IMR-90 (cell line): ENCODE results near the gene GREB1L. TPM values are rescaled to one million over a fixed set of nuclear protein-coding genes. Genes with fewer than 3 reads are reported as not detected.

ENCODE experiments used
- ATAC-seq: fragments of 200-7000 bp; cut with Tn5 transposase; 2 replicates; pipeline ENCODE4 v1.9.1; 2020; ENCODE audit warnings: low read depth, mild to moderate bottlenecking, moderate library complexity
- BruUV-seq: library from RNA; stranded (reverse); fragments of 400-500 nt; replicated peaks from 2 replicates; lab custom pipeline; 2021; lab: Mats Ljungman, UMichigan
- CTCF ChIA-PET: fragments of 300-600 bp; formaldehyde crosslinking; extraction: SDS; loops from one replicate; lab custom pipeline; 2021; ENCODE audit warnings: antibody characterized with exemption; lab: Yijun Ruan, JAX
- POLR2A ChIA-PET: fragments of 300-600 bp; sonication (Branson Sonifier 250); formaldehyde crosslinking; loops from one replicate; lab custom pipeline; 2022; ENCODE audit warnings: antibody characterized with exemption; ENCODE audit not compliant: unreplicated experiment; lab: Charles Lee
- DNase-seq: peaks from one replicate; pipeline ENCODE4 v3.0.0; 2013
- H2AFZ ChIP-seq: replicated peaks from 2 replicates; pipeline ENCODE3; 2013; ENCODE audit warnings: low read length, mild to moderate bottlenecking; ENCODE audit not compliant: poor library complexity
- H2AK5ac ChIP-seq: 2 replicates; pipeline ENCODE4 v1.6.1; 2013; ENCODE audit warnings: low read depth, low read length, inconsistent platforms
- H2AK9ac ChIP-seq: replicated peaks from 2 replicates; pipeline ENCODE3; 2013; ENCODE audit warnings: mild to moderate bottlenecking, low read depth, low read length, moderate library complexity; ENCODE audit not compliant: poor library complexity
- H2BK120ac ChIP-seq: 2 replicates; pipeline ENCODE4 v1.6.1; 2013; ENCODE audit warnings: low read depth, low read length, inconsistent platforms
- H2BK15ac ChIP-seq: 3 replicates; pipeline ENCODE4 v1.6.1; 2013; ENCODE audit warnings: low read depth, low read length, inconsistent platforms
- H2BK20ac ChIP-seq: 2 replicates; pipeline ENCODE4 v1.6.1; 2013; ENCODE audit warnings: low read depth, mild to moderate bottlenecking, inconsistent platforms, low read length, moderate library complexity
- H2BK5ac ChIP-seq: 2 replicates; pipeline ENCODE4 v1.6.1; 2013; ENCODE audit warnings: mild to moderate bottlenecking, low read depth, low read length, inconsistent platforms; ENCODE audit not compliant: poor library complexity, severe bottlenecking
- H3K14ac ChIP-seq: replicated peaks from 2 replicates; pipeline ENCODE4 v1.6.1; 2013; ENCODE audit warnings: low read depth, low read length, inconsistent platforms
- H3K18ac ChIP-seq: 2 replicates; pipeline ENCODE4 v1.6.1; 2013; ENCODE audit warnings: low read depth, low read length, control low read depth
- H3K23ac ChIP-seq: 2 replicates; pipeline ENCODE4 v1.6.1; 2013; ENCODE audit warnings: low read depth, low read length, inconsistent platforms
- H3K27ac ChIP-seq: 2 replicates; pipeline ENCODE4 v1.5.1; 2013; ENCODE audit warnings: mild to moderate bottlenecking, control low read depth, low read length; ENCODE audit not compliant: insufficient read depth
- H3K27me3 ChIP-seq: 2 replicates; pipeline ENCODE4 v1.6.1; 2013; ENCODE audit warnings: low read length; ENCODE audit not compliant: control insufficient read depth, insufficient read depth
- H3K36me3 ChIP-seq: 2 replicates; pipeline ENCODE4 v1.6.1; 2013; ENCODE audit warnings: low read length, mixed read lengths; ENCODE audit not compliant: control insufficient read depth, insufficient read depth
- H3K4ac ChIP-seq: 2 replicates; pipeline ENCODE4 v1.6.1; 2013; ENCODE audit warnings: low read depth, low read length, inconsistent platforms
- H3K4me1 ChIP-seq: 2 replicates; pipeline ENCODE4 v1.6.1; 2013; ENCODE audit warnings: low read length, mixed read lengths; ENCODE audit not compliant: control insufficient read depth, insufficient read depth
- H3K4me2 ChIP-seq: 2 replicates; pipeline ENCODE4 v1.6.1; 2013; ENCODE audit warnings: low read depth, mild to moderate bottlenecking, control low read depth, low read length, moderate library complexity
- H3K4me3 ChIP-seq: 2 replicates; pipeline ENCODE4 v1.5.1; 2013; ENCODE audit warnings: low read depth, mild to moderate bottlenecking, control low read depth, low read length, moderate library complexity; ENCODE audit not compliant: insufficient read depth
- H3K56ac ChIP-seq: 2 replicates; pipeline ENCODE4 v1.6.1; 2013; ENCODE audit warnings: low read length, inconsistent platforms; ENCODE audit not compliant: insufficient read depth; ENCODE audit errors: extremely low read depth
- H3K79me1 ChIP-seq, 2 experiments: 2 replicates each; pipeline ENCODE4 v1.6.1; 2013; ENCODE audit warnings: low read length in 2 of 2, inconsistent platforms in 1 of 2, low read depth in 1 of 2
- H3K9ac ChIP-seq: 2 replicates; pipeline ENCODE4 v1.6.1; 2013; ENCODE audit warnings: low read depth, low read length, control low read depth
- H3K9me1 ChIP-seq: 2 replicates; pipeline ENCODE4 v1.6.1; 2013; ENCODE audit warnings: low read length, inconsistent platforms; ENCODE audit not compliant: insufficient read depth
- H3K9me3 ChIP-seq: 2 replicates; pipeline ENCODE4 v1.6.1; 2013; ENCODE audit warnings: low read length; ENCODE audit not compliant: control insufficient read depth, insufficient read depth
- H4K20me1 ChIP-seq: 2 replicates; pipeline ENCODE4 v1.6.1; 2013; ENCODE audit warnings: low read length, inconsistent platforms; ENCODE audit not compliant: insufficient read depth
- H4K5ac ChIP-seq: 2 replicates; pipeline ENCODE4 v1.6.1; 2013; ENCODE audit warnings: mild to moderate bottlenecking, low read depth, low read length, control low read depth
- H4K8ac ChIP-seq, 2 experiments: 2 replicates each; pipeline ENCODE4 v1.6.1; 2013; ENCODE audit warnings: low read depth in 2 of 2, low read length in 2 of 2, control low read depth in 1 of 2, inconsistent platforms in 1 of 2
- H4K91ac ChIP-seq: 2 replicates; pipeline ENCODE4 v1.6.1; 2013; ENCODE audit warnings: low read depth, low read length, inconsistent platforms; ENCODE audit not compliant: insufficient read depth
- CHD1 ChIP-seq: IDR thresholded peaks from 2 replicates; pipeline ENCODE4 v1.6.1; 2012; ENCODE audit warnings: low read depth, low read length, improper control_type of control experiment
- FOS ChIP-seq: fragments of 150-350 bp; IDR thresholded peaks from 2 replicates; pipeline ENCODE4 v1.6.1; 2016; ENCODE audit warnings: low read depth, low read length
- MAZ ChIP-seq: IDR thresholded peaks from 2 replicates; pipeline ENCODE4 v1.6.1; 2012; ENCODE audit warnings: low read depth, mild to moderate bottlenecking, low read length, improper control_type of control experiment, moderate library complexity, borderline replicate concordance
- MXI1 ChIP-seq: IDR thresholded peaks from 2 replicates; pipeline ENCODE4 v1.6.1; 2012; ENCODE audit warnings: low read depth, mild to moderate bottlenecking, low read length, moderate library complexity, borderline replicate concordance
- NFE2L2 ChIP-seq: fragments of 150-350 bp; IDR thresholded peaks from 2 replicates; pipeline ENCODE4 v1.6.1; 2016; ENCODE audit warnings: low read depth, mild to moderate bottlenecking, low read length
- POLR2A ChIP-seq: IDR thresholded peaks from 2 replicates; pipeline ENCODE4 v1.6.1; 2012; ENCODE audit warnings: mild to moderate bottlenecking, low read depth, low read length
- RAD21 ChIP-seq: IDR thresholded peaks from 2 replicates; pipeline ENCODE4 v1.6.1; 2012; ENCODE audit warnings: low read length, improper control_type of control experiment
- RCOR1 ChIP-seq: IDR thresholded peaks from 2 replicates; pipeline ENCODE4 v1.6.1; 2012; ENCODE audit warnings: mild to moderate bottlenecking, low read length, improper control_type of control experiment; ENCODE audit not compliant: insufficient replicate concordance
- RFX5 ChIP-seq: IDR thresholded peaks from 2 replicates; pipeline ENCODE4 v1.8.0; 2012; ENCODE audit warnings: low read depth, mild to moderate bottlenecking, low read length, moderate library complexity
- SMC3 ChIP-seq: fragments of 150-350 bp; IDR thresholded peaks from 2 replicates; pipeline ENCODE4 v1.6.1; 2016; ENCODE audit warnings: low read depth, mild to moderate bottlenecking, antibody characterized with exemption, low read length, moderate library complexity
- WGBS, 2 experiments: methylation state at CpG; one replicate each; pipeline versions ENCODE4 v1.1.5 to v1.1.7; 2013; ENCODE audit warnings: missing lambda C conversion rate in 2 of 2; ENCODE audit not compliant: insufficient read length in 1 of 2; ENCODE audit errors: extremely low coverage in 2 of 2; 5-methylcytosine and 5-hydroxymethylcytosine counted together
- dilution Hi-C: fragments of 300-500 bp; cut with HindIII; formaldehyde crosslinking; loops from one replicate; pipeline ENCODE4 v1.14.3; 2018; ENCODE audit warnings: low sequenced_read_pairs; ENCODE audit not compliant: unreplicated experiment
- in situ Hi-C: fragments of 300-500 bp; cut with MboI; formaldehyde crosslinking; loops from 3 replicates; pipeline ENCODE4 v1.14.3; 2019; ENCODE audit warnings: low sequenced_read_pairs, inconsistent platforms, mixed read lengths
- intact Hi-C: fragments of 100-400 bp; cut with micrococcal nuclease; formaldehyde crosslinking; loops from 2 replicates; pipeline ENCODE4 v1.10.0; 2022
- polyA plus RNA-seq, 3 experiments: library from polyadenylated mRNA; depleted of rRNA; stranded (reverse); fragments of >200 nt; gene quantifications; 2 replicates each; pipeline ENCODE4 v1.2.3, GENCODE V29; 2012; ENCODE audit warnings: low replicate concordance in 1 of 3
- total RNA-seq: library from RNA; depleted of rRNA; stranded (reverse); fragments of >200 nt; gene quantifications from 2 replicates; pipeline ENCODE4 v1.2.3, GENCODE V29; 2012
- TF ChIP-seq, protein P1 (sequence below): fragments of 150-350 bp; IDR thresholded peaks from 2 replicates; pipeline ENCODE4 v1.6.1; 2017; ENCODE audit warnings: mild to moderate bottlenecking, antibody characterized with exemption, low read length, low read depth
- TF ChIP-seq, protein P2 (sequence below): conservative IDR thresholded peaks from 2 replicates; pipeline ENCODE4 v1.5.1; 2012; ENCODE audit warnings: mild to moderate bottlenecking, low read depth, low read length, improper control_type of control experiment

The GREB1L gene
- total and polyA plus RNA-seq, 2 of the 4 experiments (the other 2 are of a cell fraction): under 0.01 to 0.02 TPM

DNA sequence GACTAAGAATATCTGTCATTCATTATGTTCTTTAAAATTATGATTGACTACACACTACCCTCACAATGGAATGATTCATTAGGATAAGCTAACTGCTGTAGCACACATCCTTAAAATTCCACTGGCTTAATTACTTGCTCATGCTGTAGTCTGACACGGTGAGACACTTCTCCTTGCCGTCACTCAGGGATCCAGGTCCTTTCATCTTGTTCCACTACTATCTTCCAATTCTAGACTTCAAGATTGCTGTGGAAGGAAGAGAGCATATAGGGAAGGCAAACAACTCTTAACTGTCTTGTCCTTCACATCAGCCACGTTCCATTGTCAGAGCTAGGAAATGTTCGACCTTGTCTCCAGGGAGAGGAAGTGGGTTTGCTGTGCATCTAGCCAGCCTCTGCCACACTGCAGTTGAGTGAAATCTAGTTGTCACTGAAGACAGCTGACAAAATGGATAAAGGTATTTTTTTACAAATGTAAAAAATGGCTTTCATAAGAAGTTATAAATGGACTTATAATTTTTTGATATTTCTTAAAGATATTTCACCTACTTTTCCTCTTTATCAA is 30.1 kb downstream of the GREB1L start:
- dilution Hi-C loops: no loop called here
- H2BK5ac ChIP-seq: no peak overlapping the region
- H3K36me3 ChIP-seq: no peaks in the 10 kb centered on the region
- ChIA-PET POLR2A (interaction anchor here (0.5 kb wide), 1 partner anchor 162 kb away, joined by 3 read pairs; no protein-coding TSS in a partner anchor), CTCF (interaction anchor here (0.7 kb wide), 1 partner anchor 41 kb away, joined by 4 read pairs; no protein-coding TSS in a partner anchor)
- H4K91ac ChIP-seq: no peak overlapping the region
- no peak overlapping the region for H3K18ac ChIP-seq
- intact Hi-C loops: loop anchor here (10.0 kb wide), 1 partner anchor 113 kb away; no protein-coding TSS in a partner anchor
- H2BK20ac ChIP-seq: no peak overlapping the region
- H4K5ac ChIP-seq: no peak overlapping the region
- H3K9me1 ChIP-seq: no peaks in the 10 kb centered on the region
- no peak overlapping the region for H3K27ac ChIP-seq
- WGBS, 2 experiments: no CpG with 5 or more reads among the region's 4 CpGs
- H3K79me1 ChIP-seq: no peaks in the 10 kb centered on the region
- no peak overlapping the region for H3K14ac ChIP-seq
- no peaks in the 10 kb centered on the region; the same call in 1 of the 2 replicates for H3K27me3 ChIP-seq
- no peak overlapping the region for H3K4ac ChIP-seq
- no peak overlapping the region for H3K9ac ChIP-seq
- no peak overlapping the region for H3K56ac ChIP-seq
- no peak for DNase-seq
- H3K23ac ChIP-seq: no peak overlapping the region
- TF ChIP-seq RFX5 (no peak), RAD21 (no peak), RCOR1 (no peak), MXI1 (no peak), MAZ (no peak), POLR2A (no peak), CHD1 (no peak), NFE2L2 (no peak), SMC3 (no peak), FOS (no peak)
- TF ChIP-seq, protein P1, sequence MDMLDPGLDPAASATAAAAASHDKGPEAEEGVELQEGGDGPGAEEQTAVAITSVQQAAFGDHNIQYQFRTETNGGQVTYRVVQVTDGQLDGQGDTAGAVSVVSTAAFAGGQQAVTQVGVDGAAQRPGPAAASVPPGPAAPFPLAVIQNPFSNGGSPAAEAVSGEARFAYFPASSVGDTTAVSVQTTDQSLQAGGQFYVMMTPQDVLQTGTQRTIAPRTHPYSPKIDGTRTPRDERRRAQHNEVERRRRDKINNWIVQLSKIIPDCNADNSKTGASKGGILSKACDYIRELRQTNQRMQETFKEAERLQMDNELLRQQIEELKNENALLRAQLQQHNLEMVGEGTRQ: no peak
- TF ChIP-seq, protein P2, sequence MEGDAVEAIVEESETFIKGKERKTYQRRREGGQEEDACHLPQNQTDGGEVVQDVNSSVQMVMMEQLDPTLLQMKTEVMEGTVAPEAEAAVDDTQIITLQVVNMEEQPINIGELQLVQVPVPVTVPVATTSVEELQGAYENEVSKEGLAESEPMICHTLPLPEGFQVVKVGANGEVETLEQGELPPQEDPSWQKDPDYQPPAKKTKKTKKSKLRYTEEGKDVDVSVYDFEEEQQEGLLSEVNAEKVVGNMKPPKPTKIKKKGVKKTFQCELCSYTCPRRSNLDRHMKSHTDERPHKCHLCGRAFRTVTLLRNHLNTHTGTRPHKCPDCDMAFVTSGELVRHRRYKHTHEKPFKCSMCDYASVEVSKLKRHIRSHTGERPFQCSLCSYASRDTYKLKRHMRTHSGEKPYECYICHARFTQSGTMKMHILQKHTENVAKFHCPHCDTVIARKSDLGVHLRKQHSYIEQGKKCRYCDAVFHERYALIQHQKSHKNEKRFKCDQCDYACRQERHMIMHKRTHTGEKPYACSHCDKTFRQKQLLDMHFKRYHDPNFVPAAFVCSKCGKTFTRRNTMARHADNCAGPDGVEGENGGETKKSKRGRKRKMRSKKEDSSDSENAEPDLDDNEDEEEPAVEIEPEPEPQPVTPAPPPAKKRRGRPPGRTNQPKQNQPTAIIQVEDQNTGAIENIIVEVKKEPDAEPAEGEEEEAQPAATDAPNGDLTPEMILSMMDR: no peak
- no peak overlapping the region for H3K4me3 ChIP-seq
- no peak overlapping the region for H2AK5ac ChIP-seq
- no TSS peak for BruUV-seq
- no peak overlapping the region for H2AK9ac ChIP-seq
- no peaks in the 10 kb centered on the region for H3K4me1 ChIP-seq
- ATAC-seq: no peak
- in situ Hi-C loops: no loop called here
- H4K20me1 ChIP-seq: no peaks in the 10 kb centered on the region
- no peaks in the 10 kb centered on the region for H3K9me3 ChIP-seq
- H2BK120ac ChIP-seq: no peak overlapping the region
- no peak overlapping the region for H4K8ac ChIP-seq
- H2BK15ac ChIP-seq: no peak overlapping the region
- H2AFZ ChIP-seq: no peak overlapping the region
- no peak overlapping the region for H3K4me2 ChIP-seq
